GM23248 (cell line): Measurements from ENCODE around the gene CCDC24.

Experiments
- EZH2 ChIP-seq: fragments of 200-600 bp; sonication (generic); IDR thresholded peaks from 2 replicates; pipeline ENCODE4 v1.6.1; 2018; ENCODE audit warnings: antibody characterized with exemption, mild to moderate bottlenecking; ENCODE audit not compliant: insufficient read depth, poor library complexity, severe bottlenecking
- EZH2phosphoT487 ChIP-seq: fragments of 200-600 bp; sonication (generic); IDR thresholded peaks from 2 replicates; pipeline ENCODE4 v1.6.1; 2018; ENCODE audit warnings: antibody characterized with exemption, moderate library complexity, mild to moderate bottlenecking, low read depth; ENCODE audit not compliant: insufficient read depth

- TF ChIP-seq EZH2 (no peak), EZH2phosphoT487 (no peak)
These were observed 22.0 kb upstream of the CCDC24 start for GRCh38 chr1:43969416-43969745.
